Erythroblast (primary cell): ENCODE measurements around the gene RET.

Experiments
- DNase-seq, 2 experiments: peaks; one replicate each; lab custom pipeline; 2025; lab: John Stamatoyannopoulos, UW
- GATA1 ChIP-seq: IDR thresholded peaks from 2 replicates; pipeline ENCODE4 v1.6.1; 2011; ENCODE audit warnings: low read depth, mild to moderate bottlenecking, control low read depth, low read length, moderate library complexity
- POLR2A ChIP-seq: IDR thresholded peaks from 2 replicates; pipeline ENCODE4 v1.6.1; 2011; ENCODE audit warnings: mild to moderate bottlenecking, low read length

Gene RET

DNA sequence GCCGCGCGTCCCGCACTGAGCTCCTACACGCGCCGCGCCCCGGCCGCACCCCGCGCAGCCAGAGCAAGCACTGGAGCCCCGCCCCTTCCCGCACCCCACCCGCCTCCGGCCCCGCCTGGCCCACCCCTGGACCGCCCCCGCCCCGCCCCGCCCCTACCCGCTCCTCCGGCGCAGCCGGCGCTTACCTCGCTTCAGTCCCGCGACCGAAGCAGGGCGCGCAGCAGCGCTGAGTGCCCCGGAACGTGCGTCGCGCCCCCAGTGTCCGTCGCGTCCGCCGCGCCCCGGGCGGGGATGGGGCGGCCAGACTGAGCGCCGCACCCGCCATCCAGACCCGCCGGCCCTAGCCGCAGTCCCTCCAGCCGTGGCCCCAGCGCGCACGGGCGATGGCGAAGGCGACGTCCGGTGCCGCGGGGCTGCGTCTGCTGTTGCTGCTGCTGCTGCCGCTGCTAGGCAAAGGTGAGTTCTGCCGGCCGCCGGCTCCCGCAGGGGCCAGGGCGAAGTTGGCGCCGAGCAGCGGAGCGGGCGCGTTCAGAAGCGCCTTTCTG is at the start of gene RET:
RET (plus strand) TSS at position 194 of the 545 bp plus-strand sequence; CDS start at position 384, 190 bp downstream.
- TF ChIP-seq GATA1 (no peak), POLR2A (no peak)
- peak; percentile 34 to 43 for DNase-seq

DNA sequence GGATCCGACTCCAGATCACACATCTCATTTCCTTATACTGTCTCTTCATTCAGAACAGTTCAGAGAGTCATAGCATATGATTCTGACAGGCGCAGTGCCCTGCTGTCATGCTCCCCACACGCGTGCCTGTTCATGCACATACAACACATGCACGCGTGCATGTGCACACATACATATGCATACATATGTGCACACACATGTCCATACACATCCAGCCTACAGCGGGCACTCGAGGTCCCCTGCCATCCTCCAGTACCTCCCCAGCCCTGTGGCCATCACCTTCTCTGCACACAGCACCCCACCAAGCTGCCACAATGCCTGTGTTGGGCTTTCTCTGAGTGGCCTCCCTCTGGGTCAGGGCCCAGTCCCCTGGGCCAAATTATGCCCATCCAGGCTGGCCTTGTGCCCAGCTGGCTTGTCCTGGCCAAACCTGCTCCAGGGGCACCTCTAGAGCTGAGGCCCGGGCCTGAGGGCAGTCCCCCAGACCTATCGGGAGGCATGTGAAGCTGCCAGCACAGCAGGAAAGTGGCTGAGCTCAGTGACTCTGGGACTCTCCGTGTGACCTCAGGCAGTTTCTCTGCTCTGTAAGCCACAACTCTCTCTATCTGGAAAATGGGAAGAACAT is 49.4 kb upstream of the RET start:
- DNase-seq = no peak
- no peak for TF ChIP-seq POLR2A
- TF ChIP-seq GATA1 = no peak

DNA sequence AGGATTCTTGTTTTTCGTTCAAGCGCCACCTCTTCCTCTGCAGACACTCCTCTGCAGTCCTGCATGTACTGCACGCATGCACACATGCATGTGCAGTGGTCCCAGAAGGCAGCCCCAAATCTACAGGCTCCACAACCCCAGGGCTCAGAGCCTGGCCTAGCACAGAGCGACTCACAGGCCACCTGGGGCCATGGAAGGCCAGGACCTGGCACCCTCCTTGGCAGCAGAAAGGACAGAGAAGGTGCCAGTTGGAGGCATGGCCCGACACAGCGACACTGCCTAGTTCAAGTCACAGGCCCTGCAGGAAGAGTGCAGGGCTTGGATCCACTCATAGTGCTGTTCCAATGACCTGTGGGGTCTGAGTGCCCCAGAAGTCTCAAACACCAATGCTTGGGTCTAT is 48.7 kb upstream of the RET start:
- no peak for DNase-seq
- TF ChIP-seq POLR2A (no peak), GATA1 (no peak)

DNA sequence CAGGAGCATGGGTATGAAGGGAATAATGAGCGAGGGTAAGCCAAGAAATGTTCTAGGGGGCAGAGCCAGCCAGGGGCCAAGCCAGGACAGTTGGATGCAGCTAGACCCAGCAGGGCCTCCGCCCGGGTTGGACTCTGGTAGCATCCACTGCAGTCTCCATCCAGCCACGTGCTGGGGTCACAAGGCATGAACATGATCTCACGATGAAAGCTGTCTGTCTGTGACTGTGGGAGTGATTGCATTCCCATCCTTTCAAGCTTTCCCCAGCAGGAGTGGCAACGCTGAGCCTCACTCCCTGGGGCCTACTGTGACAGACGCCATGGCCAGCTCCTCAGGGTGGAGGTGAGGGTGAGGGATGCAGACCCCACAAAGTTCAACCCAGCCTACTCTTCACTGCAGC is 47.8 kb upstream of the RET start:
- DNase-seq = no peak
- TF ChIP-seq POLR2A = no peak
- no peak for TF ChIP-seq GATA1

DNA sequence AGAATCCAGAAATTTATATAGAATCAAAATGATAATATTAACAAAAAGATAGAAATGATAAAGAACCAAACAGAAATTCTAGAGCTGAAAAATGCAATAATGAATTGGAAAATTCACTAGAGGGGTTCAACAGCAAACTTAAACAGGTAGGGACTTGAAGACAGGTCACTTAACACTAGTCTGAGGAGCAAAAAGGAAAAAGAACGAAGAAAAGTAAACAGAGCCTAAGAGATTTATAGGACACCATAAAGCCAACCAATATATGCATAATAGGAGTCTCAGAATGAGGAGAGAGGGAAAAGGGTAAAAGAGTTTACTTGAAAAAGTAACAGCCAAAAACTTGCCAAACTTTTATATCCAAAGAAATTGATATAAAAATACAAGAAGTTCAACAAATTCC is 44.3 kb upstream of the RET start:
- no peak for DNase-seq
- TF ChIP-seq POLR2A = no peak
- no peak for TF ChIP-seq GATA1

DNA sequence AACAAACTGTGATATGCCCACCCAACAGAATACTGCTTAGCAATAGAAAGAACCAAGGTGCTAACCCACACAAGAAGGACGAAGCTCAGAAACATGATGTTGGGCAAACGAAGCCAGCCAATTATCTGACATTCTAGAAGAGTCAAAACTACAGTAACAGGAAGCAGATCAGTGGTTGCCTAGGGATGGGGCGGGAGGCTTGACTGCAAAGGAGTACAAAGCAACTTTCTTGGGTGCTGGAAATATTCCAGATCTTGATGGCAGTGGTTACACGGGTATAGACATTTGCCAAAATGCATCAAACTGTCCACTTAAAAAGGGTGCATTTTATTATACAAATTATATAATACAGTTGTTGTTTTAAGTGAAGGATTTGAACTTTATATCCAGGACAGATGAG is 41.1 kb upstream of the RET start:
- DNase-seq = no peak
- TF ChIP-seq POLR2A (no peak), GATA1 (no peak)

DNA sequence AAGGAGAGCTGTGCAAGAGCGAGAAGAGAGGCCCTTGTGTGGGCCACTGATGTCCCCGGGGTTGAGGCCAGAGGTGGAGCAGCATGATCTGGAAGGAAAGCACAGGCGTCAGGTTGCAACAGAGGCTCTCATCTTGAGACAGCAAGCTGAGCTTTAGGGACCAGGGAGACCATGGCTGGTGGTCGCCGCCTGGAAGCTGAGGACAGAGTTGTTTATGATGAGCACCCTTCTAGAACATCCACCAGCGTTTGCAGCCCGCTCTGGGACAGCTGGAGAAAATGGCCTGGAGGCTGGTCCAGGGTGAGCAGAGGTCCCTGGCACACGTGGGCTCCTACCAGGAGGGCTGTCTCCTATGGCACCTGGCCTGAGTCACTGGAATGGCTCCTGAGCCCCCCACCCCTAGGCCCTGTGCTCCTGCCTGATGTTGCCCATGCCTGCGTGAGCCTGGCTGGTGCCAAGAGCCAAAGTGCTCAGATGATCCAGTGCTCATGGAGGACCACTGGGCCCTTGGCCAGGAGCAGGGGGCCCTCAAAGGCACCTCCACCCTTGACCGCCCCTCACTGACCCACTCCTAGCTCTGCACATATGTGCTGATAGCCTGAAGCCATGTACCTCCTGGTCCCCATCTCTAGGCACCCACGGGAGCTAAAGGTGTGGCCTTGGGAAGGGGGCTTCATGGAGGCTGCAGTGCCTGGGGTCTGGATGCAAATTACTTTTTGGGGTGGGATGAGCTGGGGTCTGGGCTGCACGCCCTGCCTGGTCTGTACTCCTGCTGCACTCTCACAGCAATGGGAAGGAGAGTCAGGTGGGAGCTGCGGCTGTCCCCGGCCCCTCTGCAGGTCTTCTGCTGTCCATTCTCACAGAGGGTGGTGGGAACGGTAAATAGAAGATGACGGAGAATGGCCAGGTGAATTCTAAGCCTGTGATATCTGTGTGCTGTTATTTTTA is 40.1 kb upstream of the RET start:
- DNase-seq = no peak
- TF ChIP-seq POLR2A (no peak), GATA1 (no peak)

DNA sequence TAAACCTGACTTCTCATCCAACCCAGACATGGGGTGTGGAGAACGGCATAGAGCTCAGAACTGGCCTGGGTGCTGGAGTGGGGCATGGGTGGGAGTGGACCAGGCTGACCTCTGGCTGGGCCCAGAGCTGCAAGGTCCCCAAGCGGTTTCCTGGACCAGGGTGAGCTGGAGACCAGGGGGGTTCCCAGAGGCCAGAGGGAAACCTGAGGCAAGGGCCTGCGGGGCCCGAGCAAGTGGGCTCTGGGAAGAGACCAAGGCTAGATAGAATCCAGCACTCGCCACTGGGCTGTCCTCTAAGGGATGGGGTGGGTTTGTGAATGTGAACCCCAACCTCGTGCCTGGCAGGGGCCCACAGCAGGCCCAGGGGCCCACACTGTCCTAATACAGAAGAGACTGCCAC is 39.4 kb upstream of the RET start:
- DNase-seq = no peak
- TF ChIP-seq GATA1 = no peak
- no peak for TF ChIP-seq POLR2A

DNA sequence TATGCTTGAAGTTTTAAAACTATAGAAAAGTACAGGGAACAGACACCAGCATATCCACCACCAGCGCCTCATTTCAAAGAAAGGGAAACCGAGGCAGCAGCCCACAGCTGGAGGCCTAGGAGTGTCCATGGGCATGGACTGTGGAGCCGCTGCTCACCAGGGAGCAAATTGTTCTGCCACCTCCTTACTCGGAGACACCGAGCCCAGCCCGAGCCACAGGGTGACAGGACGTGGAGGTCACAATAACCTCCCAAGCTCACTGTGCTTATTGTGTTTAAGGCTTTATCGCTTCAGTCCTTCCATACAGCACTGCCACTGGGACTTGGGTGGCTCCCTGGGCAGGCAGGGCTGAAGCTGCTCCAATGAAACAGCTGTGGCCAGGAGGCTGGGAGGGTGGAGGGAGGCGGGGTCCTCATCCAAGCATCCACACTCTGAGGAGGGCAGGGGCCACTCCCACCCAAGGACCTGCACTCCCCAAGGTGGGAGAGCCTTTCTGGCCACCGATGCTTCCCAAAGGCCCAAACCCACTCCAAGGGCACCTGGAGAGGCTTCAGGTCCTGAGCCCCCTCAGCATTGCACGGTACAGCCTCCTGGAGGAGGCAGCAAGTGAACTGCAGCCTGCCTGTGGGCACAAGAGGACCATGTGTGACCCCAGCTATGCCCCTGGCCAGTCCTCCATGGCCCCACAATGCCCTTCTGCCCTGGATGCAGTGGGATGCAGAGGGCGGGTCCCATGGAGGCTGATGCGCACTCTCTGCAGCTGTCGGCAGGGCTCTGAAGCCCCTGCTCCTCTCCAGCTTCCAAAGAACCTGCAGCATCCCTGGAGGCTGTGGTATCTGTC is 38.7 kb upstream of the RET start:
- TF ChIP-seq POLR2A = no peak
- TF ChIP-seq GATA1 = no peak
- no peak for DNase-seq

DNA sequence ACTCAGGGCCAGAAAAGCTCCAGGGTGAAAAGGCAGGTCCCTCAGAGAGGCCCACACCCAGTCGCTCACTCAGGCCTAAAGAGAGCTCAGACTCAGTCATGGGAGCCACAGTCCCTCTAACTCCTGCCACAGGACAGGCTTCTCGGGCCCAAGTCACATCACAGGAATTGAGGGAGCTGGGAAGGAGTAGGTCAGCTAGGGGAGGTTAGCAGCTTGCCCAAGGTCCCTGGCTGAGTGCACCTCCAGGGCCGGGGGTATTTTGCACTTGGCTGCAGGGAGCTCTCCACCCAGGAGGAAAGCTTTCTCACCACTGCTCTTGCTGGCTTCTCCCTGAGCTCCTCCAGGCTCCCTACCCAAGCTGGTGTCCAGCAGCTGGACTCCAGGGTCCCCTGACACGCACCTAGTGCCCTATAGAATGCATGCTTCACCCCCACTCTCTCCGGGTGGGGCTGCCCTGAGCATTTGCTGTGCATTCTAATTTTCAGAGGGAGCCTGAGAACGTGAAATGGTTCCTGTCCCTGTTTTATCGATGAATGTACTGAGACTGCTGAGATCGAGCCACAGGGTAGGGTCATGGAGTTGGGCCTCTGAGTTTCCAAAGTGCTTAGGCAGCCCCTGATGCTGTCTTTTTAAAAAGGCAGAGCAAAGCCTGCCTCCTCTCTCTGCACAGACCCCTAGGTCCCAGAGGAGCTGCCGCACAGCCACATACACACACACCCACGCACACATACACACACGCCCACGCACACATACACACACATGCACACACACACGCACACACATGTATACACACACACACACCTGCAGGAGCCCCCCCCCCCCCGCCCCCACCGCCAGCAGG is 37.9 kb upstream of the RET start:
- TF ChIP-seq POLR2A = no peak
- no peak for TF ChIP-seq GATA1
- DNase-seq = no peak

DNA sequence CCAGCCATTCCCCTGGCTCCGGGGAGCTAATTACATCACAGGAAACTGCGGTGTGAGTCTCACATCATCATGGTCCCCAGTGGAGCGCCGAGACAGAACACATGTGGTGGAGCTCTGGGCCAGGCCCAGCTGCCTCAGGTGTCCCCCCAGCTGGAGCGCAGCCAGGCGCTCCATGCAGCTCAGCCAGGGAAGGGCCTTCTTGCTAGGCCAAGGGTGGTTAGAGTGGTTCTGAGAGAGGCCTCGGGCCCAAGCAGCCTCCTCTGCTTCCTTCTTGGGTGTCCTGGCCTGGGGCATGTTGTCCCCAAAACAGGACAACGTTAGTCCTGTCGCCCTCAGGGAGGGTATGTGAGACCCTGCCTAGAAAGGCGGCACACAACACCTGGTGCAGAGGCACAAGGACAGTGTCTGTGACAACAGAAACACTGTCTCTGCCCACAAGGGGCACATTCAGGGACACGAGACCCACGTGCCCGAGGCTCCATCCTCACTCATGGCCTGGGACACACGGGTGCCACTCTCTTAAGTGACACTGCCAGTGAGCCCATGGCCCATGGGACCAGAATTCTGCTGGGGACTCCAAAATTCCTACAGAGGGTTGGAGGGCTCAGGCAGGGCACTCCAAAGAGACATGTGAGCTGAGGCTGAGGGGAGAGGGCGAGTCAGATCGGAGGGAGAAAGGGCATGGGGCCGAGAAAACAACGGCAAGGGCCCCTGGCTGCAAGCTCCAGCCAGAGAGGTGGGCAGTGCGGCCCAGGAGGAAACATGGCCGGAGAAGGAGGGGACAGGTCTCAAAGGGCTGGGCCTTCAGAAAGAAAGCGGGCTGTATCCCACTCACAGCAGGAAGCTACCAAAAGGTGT is 37.0 kb upstream of the RET start:
- no peak for TF ChIP-seq GATA1
- TF ChIP-seq POLR2A = no peak
- no peak for DNase-seq

DNA sequence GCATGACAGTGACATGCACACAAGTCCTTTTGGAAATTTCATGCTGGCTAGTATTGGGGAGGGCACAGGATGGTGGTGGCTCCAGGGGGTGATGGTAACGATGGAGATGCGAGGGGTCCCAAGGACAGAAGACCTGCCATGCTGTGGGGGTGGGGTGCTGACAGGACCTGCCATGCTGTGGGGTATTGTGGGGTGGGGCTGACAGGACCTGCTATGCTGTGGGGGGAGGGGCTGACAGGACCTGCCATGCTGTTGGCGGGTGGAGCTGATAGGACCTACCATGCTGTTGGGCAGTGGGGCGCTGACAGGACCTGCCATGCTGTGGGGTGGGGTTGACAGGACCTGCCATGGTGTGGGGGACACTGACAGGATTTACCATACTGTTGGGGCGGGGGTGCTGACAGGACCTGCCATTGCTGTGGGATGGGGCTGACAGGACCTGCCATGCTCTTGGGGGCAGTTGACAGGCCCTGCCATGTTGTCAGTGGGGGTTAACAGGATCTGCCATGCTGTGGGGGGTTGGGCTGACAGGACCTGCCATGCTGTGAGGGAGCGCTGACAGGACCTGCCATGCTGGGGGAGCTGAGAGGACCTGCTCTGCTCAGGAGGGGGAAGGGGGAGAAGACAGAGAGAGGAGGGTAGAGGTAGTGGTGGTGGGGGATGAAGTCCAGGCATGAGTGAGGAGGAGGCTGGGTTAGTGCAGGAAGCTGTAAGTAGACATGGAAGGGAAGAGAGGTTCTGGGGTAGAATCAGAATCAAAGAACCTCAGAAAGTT is 36.2 kb upstream of the RET start:
- DNase-seq = no peak

More for the DNA sequence above, 36.2 kb upstream of the RET start:
- TF ChIP-seq GATA1 = no peak
- TF ChIP-seq POLR2A = no peak
